DND-41 (cell line): ENCODE results near the gene LLGL1.

ENCODE experiments used
- ATAC-seq: fragments of 200-7000 bp; cut with Tn5 transposase; 3 replicates; pipeline ENCODE4 v1.9.1; 2021; ENCODE audit warnings: low read depth; ENCODE audit not compliant: insufficient read depth
- DNase-seq: peaks from one replicate; pipeline ENCODE4 v3.0.0-alpha.2; 2020
- H2AFZ ChIP-seq: 2 replicates; pipeline ENCODE4 v1.6.0; 2012; ENCODE audit warnings: low read depth, low read length
- H3K27ac ChIP-seq: 2 replicates; pipeline ENCODE4 v1.5.1; 2012; ENCODE audit warnings: low read length, inconsistent platforms
- H3K27me3 ChIP-seq: fragments of 200-600 bp; sonication (generic); 2 replicates; pipeline ENCODE4 v1.6.0; 2012; ENCODE audit warnings: low read length, mild to moderate bottlenecking, inconsistent platforms; ENCODE audit not compliant: insufficient read depth, poor library complexity
- H3K36me3 ChIP-seq: 2 replicates; pipeline ENCODE4 v1.5.1; 2012; ENCODE audit warnings: low read length, inconsistent platforms; ENCODE audit not compliant: insufficient read depth
- H3K4me1 ChIP-seq: 2 replicates; pipeline ENCODE4 v1.5.1; 2012; ENCODE audit warnings: mild to moderate bottlenecking, low read length; ENCODE audit not compliant: insufficient read depth
- H3K4me2 ChIP-seq: 2 replicates; pipeline ENCODE4 v1.6.0; 2012; ENCODE audit warnings: mild to moderate bottlenecking, moderate library complexity, low read length, inconsistent platforms; ENCODE audit not compliant: insufficient read depth
- H3K4me3 ChIP-seq, 2 experiments: fragments of 200-600 bp in 1 of 2; shearing (Covaris generic) in 1 of 2; 2 replicates each; pipeline ENCODE4 v1.5.1; 2012 to 2016; ENCODE audit warnings: inconsistent platforms in 2 of 2, low read length in 2 of 2, mild to moderate bottlenecking in 2 of 2, low read depth in 1 of 2, moderate library complexity in 1 of 2
- H3K79me2 ChIP-seq: 2 replicates; pipeline ENCODE4 v1.6.0; 2012; ENCODE audit warnings: low read length, inconsistent platforms; ENCODE audit not compliant: insufficient read depth
- H3K9ac ChIP-seq: 2 replicates; pipeline ENCODE4 v1.6.0; 2012; ENCODE audit warnings: low read depth, mild to moderate bottlenecking, inconsistent platforms, low read length, moderate library complexity
- H3K9me3 ChIP-seq: 2 replicates; pipeline ENCODE4 v1.5.1; 2012; ENCODE audit warnings: low read length, moderate library complexity, mild to moderate bottlenecking, inconsistent platforms; ENCODE audit not compliant: insufficient read depth, severe bottlenecking
- H4K20me1 ChIP-seq: 2 replicates; pipeline ENCODE4 v1.6.0; 2012; ENCODE audit warnings: low read length; ENCODE audit not compliant: insufficient read depth
- EZH2 ChIP-seq: IDR thresholded peaks from 3 replicates; pipeline ENCODE4 v1.6.1; 2012; ENCODE audit warnings: borderline replicate concordance, low read depth, mild to moderate bottlenecking, moderate library complexity, low read length, inconsistent platforms; ENCODE audit not compliant: severe bottlenecking
- TF ChIP-seq, protein P1 (sequence below): IDR thresholded peaks from 2 replicates; pipeline ENCODE4 v1.5.1; 2012; ENCODE audit warnings: borderline replicate concordance, low read length, moderate library complexity, mild to moderate bottlenecking; ENCODE audit not compliant: poor library complexity, severe bottlenecking; ENCODE audit errors: extremely low read depth

The LLGL1 gene

DNA sequence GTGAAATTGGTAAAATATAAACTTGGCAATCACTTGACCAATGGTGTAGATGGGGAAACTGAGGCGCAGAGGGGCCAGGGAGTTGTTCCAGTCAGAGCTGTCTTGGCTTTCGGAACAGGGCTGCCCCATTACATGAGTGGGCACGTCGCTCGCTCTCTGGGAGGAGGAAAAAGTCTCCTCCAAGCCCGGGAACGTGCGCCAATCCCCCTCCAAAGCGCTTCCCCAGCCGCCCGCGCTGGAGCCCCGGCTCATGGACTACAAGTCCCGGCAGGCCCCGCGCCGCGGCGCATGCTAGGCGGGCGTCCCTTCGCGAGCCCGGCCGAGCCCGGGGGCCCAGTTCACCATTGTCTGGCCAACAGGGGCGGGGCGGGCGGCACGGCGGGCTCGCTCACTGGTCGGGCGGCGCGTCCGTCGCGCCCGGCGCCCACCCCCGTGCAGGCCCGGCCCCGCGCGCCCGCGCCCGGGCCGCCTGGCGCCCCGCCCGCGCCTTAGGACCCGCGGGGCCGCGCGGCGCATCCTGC, at the start of gene LLGL1:
TSS of gene LLGL1 (plus strand) at position 515 of the 521 bp plus-strand sequence. CDS start 48 bp downstream, outside the sequence.
- H3K4me2 ChIP-seq = peak within 1 kb of the TSS; percentile 90
- peak; percentile 95 for DNase-seq
- H3K9ac ChIP-seq = peak within 1 kb of the TSS; percentile 61
- H2AFZ ChIP-seq = peak within 1 kb of the TSS; percentile 92
- H3K27me3 ChIP-seq = no peaks in the 10 kb centered on the region
- TF ChIP-seq, protein P1, sequence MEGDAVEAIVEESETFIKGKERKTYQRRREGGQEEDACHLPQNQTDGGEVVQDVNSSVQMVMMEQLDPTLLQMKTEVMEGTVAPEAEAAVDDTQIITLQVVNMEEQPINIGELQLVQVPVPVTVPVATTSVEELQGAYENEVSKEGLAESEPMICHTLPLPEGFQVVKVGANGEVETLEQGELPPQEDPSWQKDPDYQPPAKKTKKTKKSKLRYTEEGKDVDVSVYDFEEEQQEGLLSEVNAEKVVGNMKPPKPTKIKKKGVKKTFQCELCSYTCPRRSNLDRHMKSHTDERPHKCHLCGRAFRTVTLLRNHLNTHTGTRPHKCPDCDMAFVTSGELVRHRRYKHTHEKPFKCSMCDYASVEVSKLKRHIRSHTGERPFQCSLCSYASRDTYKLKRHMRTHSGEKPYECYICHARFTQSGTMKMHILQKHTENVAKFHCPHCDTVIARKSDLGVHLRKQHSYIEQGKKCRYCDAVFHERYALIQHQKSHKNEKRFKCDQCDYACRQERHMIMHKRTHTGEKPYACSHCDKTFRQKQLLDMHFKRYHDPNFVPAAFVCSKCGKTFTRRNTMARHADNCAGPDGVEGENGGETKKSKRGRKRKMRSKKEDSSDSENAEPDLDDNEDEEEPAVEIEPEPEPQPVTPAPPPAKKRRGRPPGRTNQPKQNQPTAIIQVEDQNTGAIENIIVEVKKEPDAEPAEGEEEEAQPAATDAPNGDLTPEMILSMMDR = no peak
- TF ChIP-seq EZH2 = no peak
- H3K27ac ChIP-seq = peak within 1 kb of the TSS; percentile 62
- peak within 1 kb of the TSS; percentile 48 to 83 for H3K4me3 ChIP-seq
- peaks cover 34% of the 10 kb centered on the region for H3K4me1 ChIP-seq
- H3K9me3 ChIP-seq = no peaks in the 10 kb centered on the region
- H3K79me2 ChIP-seq = peaks cover 44% of the 10 kb centered on the region
- peaks cover 32% of the 10 kb centered on the region for H4K20me1 ChIP-seq
- peak; percentile 97 for ATAC-seq
- H3K36me3 ChIP-seq = no peaks in the 10 kb centered on the region

DNA sequence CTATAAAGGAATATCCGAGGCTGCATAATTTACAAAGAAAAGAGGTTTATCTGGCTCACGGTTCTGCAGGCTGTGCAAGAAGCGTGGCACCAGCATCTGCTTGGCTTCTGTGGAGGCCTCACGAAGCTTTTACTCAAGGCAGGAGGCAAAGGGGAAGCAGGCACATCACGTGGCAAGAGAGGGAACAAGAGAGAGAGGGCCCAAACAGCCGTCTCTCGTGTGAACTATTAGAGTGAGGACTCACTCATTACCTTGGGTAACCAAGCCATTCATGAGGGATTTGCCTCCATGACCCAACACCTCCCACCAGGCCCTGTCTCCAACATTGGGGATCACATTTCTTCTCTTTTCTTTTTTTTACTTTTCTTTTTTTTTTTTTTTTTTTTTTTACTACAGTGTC, 49.3 kb upstream of the LLGL1 start:
- Histone ChIP-seq H3K27ac (no peak overlapping the region), H3K4me3 (no peak overlapping the region), H2AFZ (no peak overlapping the region), H3K4me1 (no peaks in the 10 kb centered on the region), H3K9ac (no peak overlapping the region), H3K4me2 (no peak overlapping the region), H4K20me1 (no peaks in the 10 kb centered on the region), H3K36me3 (no peaks in the 10 kb centered on the region), H3K27me3 (no peaks in the 10 kb centered on the region), H3K79me2 (no peaks in the 10 kb centered on the region), H3K9me3 (no peaks in the 10 kb centered on the region)
- ATAC-seq = no peak
- TF ChIP-seq, protein P1 = no peak
- TF ChIP-seq EZH2 = no peak
- DNase-seq = no peak

DNA sequence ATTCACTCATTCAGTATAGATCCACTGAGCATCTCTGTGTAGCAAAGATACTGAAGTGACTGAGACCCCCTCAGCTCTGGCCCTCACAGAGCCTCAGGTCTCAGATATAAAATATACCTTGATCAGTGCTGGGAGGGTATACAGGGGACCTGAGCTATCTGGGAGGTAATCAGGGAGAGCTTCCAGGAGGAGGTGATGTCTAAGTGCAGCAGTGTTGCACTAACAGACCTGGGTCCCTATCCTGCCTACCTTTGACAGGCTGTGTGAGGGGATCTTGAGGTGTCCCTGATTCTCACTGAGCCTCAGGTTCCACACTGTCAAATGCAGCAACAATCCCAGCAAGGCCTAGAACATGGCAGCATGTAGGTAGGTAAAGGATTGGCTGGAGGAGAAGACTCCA, 48.3 kb upstream of the LLGL1 start:
- Histone ChIP-seq H3K27ac (no peak overlapping the region), H4K20me1 (no peaks in the 10 kb centered on the region), H3K27me3 (no peaks in the 10 kb centered on the region), H3K9ac (no peak overlapping the region), H3K4me3 (no peak overlapping the region), H3K4me1 (peaks cover 8% of the 10 kb centered on the region), H2AFZ (no peak overlapping the region), H3K79me2 (0 out of 2 replicates have a peak, but pooled peaks cover 1% of the 10 kb centered on the region), H3K4me2 (no peak overlapping the region), H3K36me3 (no peaks in the 10 kb centered on the region), H3K9me3 (no peaks in the 10 kb centered on the region)
- no peak for DNase-seq
- TF ChIP-seq, protein P1 = no peak
- TF ChIP-seq EZH2 = no peak
- no peak for ATAC-seq

DNA sequence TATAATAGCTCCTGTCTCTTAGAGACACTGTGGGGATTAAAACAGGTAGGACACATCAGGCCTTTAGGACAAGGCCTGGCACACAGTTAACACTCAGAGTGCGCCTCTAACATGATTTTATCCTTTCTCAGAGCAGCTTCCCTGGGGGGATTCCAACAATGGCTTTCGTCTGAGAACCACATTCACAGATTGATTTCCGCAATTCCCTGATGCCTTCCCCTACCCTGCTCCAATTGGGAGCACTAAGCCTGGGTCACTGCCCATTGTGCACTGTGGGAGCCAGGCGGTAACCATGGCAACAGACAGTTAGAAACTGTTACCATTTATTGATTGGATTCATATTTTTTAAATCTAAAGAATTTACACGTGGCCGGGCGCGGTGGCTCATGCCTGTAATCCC, 47.7 kb upstream of the LLGL1 start:
- ATAC-seq (no peak), DNase-seq (no peak)
- H3K4me2 ChIP-seq = no peak overlapping the region
- no peaks in the 10 kb centered on the region for H3K9me3 ChIP-seq
- no peak overlapping the region for H3K27ac ChIP-seq
- H3K27me3 ChIP-seq = no peaks in the 10 kb centered on the region
- no peak overlapping the region for H2AFZ ChIP-seq
- H3K36me3 ChIP-seq = no peaks in the 10 kb centered on the region
- TF ChIP-seq, protein P1 = no peak
- no peak for TF ChIP-seq EZH2
- no peak overlapping the region for H3K9ac ChIP-seq
- 0 out of 2 replicates have a peak, but pooled peaks cover 3% of the 10 kb centered on the region for H3K79me2 ChIP-seq
- H3K4me3 ChIP-seq = no peak overlapping the region
- H3K4me1 ChIP-seq = peaks cover 14% of the 10 kb centered on the region
- H4K20me1 ChIP-seq = no peaks in the 10 kb centered on the region
